Measurements from ENCODE around the gene SWI5. TPM values are rescaled to one million over a fixed set of nuclear protein-coding genes. Genes with fewer than 3 reads are reported as not detected.

Gene SWI5
- total RNA-seq, 1 experiment from 2014 or later = 63.1 TPM

GRCh38 chr9:128259156-128259555 lies 16.9 kb upstream of the SWI5 start:
- Histone ChIP-seq H3F3A (ENCODE audit: low read length, unreplicated experiment) (no peaks in the 10 kb centered on the region), H3K27me3 (ENCODE audit: low read length) (no peaks in the 10 kb centered on the region), H3K4me3 (ENCODE audit: low read length) (no peak overlapping the region), H3K4me1 (ENCODE audit: insufficient read depth, low read length) (no peaks in the 10 kb centered on the region), H3K4me2 (ENCODE audit: low read length) (no peak overlapping the region), H2AFZ (ENCODE audit: low read length) (no peak overlapping the region), H3K9me2 (replicated peaks; ENCODE audit: low read length) (no peaks in the 10 kb centered on the region), H3K9ac (ENCODE audit: low read length) (no peak overlapping the region), H3K27ac (ENCODE audit: low read length) (no peak overlapping the region), H3K79me2 (ENCODE audit: low read length) (no peaks in the 10 kb centered on the region), H3K36me3 (ENCODE audit: low read depth, low read length) (peaks cover 3% of the 10 kb centered on the region; the same call in 1 of the 2 replicates), H4K20me1 (ENCODE audit: low read length) (no peaks in the 10 kb centered on the region), H3K9me3 (ENCODE audit: low read length) (no peaks in the 10 kb centered on the region)
- no peak for ATAC-seq
- intact Hi-C loops (cut with micrococcal nuclease) = loop anchor here (10.0 kb wide), 1 partner anchor 54 kb away; the partner anchor contains the start of gene DNM1
- CTCF ChIA-PET = no interaction called here
- TF ChIP-seq EZH2phosphoT487 (IDR thresholded peaks at IDR 0.05; ENCODE audit: borderline replicate concordance, low read length) (no peak), EZH2 (IDR thresholded peaks at IDR 0.05; ENCODE audit: low read length, unreplicated experiment) (no peak), CTCF (conservative IDR thresholded peaks at IDR 0.05; ENCODE audit: low read depth, low read length) (no peak)
- DNase-seq = no peak
- BruUV-seq (replicated peaks) = no TSS peak
- POLR2A ChIA-PET (ENCODE audit: unreplicated experiment) = no interaction called here

GRCh38 chr9:128260340-128260739 lies 15.7 kb upstream of the SWI5 start:
- ChIA-PET CTCF (no interaction called here), POLR2A (ENCODE audit: unreplicated experiment) (no interaction called here)
- Histone ChIP-seq H3K79me2 (ENCODE audit: low read length) (no peaks in the 10 kb centered on the region), H3K27ac (ENCODE audit: low read length) (no peak overlapping the region), H3K9me2 (replicated peaks; ENCODE audit: low read length) (no peaks in the 10 kb centered on the region), H2AFZ (ENCODE audit: low read length) (no peak overlapping the region), H3K4me3 (ENCODE audit: low read length) (no peak overlapping the region), H3K4me2 (ENCODE audit: low read length) (no peak overlapping the region), H3K4me1 (ENCODE audit: insufficient read depth, low read length) (no peaks in the 10 kb centered on the region), H3K27me3 (ENCODE audit: low read length) (no peaks in the 10 kb centered on the region), H3F3A (ENCODE audit: low read length, unreplicated experiment) (no peaks in the 10 kb centered on the region), H4K20me1 (ENCODE audit: low read length) (no peaks in the 10 kb centered on the region), H3K9me3 (ENCODE audit: low read length) (no peaks in the 10 kb centered on the region), H3K9ac (ENCODE audit: low read length) (no peak overlapping the region), H3K36me3 (ENCODE audit: low read depth, low read length) (peaks cover 3% of the 10 kb centered on the region; the same call in 1 of the 2 replicates)
- TSS peak; percentile 0 for BruUV-seq (replicated peaks)
- no peak for DNase-seq
- ATAC-seq = no peak
- TF ChIP-seq EZH2phosphoT487 (IDR thresholded peaks at IDR 0.05; ENCODE audit: borderline replicate concordance, low read length) = no peak
- no peak for TF ChIP-seq CTCF (conservative IDR thresholded peaks at IDR 0.05; ENCODE audit: low read depth, low read length)
- no peak for TF ChIP-seq EZH2 (IDR thresholded peaks at IDR 0.05; ENCODE audit: low read length, unreplicated experiment)
- intact Hi-C loops (cut with micrococcal nuclease) = no loop called here

DNA sequence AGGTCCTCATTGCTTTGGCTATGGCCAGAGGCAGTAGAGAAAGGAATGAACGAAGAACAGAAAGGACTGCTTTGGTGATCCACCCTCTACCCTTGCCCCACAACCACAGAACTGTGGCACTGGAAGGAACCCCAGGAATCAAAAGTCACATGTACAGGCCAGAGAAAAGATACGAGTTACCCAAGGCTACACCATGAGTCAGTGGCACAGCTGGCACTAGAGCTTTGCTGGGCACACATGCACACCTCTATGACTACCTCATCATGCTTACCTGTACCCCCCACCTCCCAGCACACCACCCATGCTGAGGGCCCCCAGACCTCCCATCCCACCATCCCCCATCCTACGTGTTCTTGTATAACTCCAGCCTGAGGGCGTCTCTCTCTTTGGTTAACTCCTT lies 13.4 kb upstream of the SWI5 start:
- POLR2A ChIA-PET (ENCODE audit: unreplicated experiment) = no interaction called here
- H3K27me3 ChIP-seq (ENCODE audit: low read length) = no peaks in the 10 kb centered on the region
- no peaks in the 10 kb centered on the region for H3K9me2 ChIP-seq (replicated peaks; ENCODE audit: low read length)
- no peaks in the 10 kb centered on the region for H3K9me3 ChIP-seq (ENCODE audit: low read length)
- H3K9ac ChIP-seq (ENCODE audit: low read length) = no peak overlapping the region
- H3K4me3 ChIP-seq (ENCODE audit: low read length) = no peak overlapping the region
- H3K27ac ChIP-seq (ENCODE audit: low read length) = no peak overlapping the region
- H3K79me2 ChIP-seq (ENCODE audit: low read length) = no peaks in the 10 kb centered on the region
- intact Hi-C loops (cut with micrococcal nuclease) = no loop called here
- H2AFZ ChIP-seq (ENCODE audit: low read length) = no peak overlapping the region
- TF ChIP-seq EZH2phosphoT487 (IDR thresholded peaks at IDR 0.05; ENCODE audit: borderline replicate concordance, low read length) (no peak), EZH2 (IDR thresholded peaks at IDR 0.05; ENCODE audit: low read length, unreplicated experiment) (no peak), CTCF (conservative IDR thresholded peaks at IDR 0.05; ENCODE audit: low read depth, low read length) (no peak)
- DNase-seq (no peak), ATAC-seq (no peak)
- H4K20me1 ChIP-seq (ENCODE audit: low read length) = no peaks in the 10 kb centered on the region
- no peaks in the 10 kb centered on the region for H3F3A ChIP-seq (ENCODE audit: low read length, unreplicated experiment)
- H3K36me3 ChIP-seq (ENCODE audit: low read depth, low read length) = peaks cover 3% of the 10 kb centered on the region; the same call in 1 of the 2 replicates
- H3K4me1 ChIP-seq (ENCODE audit: insufficient read depth, low read length) = no peaks in the 10 kb centered on the region
- BruUV-seq (replicated peaks) = no TSS peak
- no peak overlapping the region for H3K4me2 ChIP-seq (ENCODE audit: low read length)
- CTCF ChIA-PET = no interaction called here
